SK-N-SH (cell line): ENCODE data around the gene FAM20C.

ENCODE experiments used
- CTCF ChIP-seq: fragments of 200-600 bp; sonication (generic); IDR thresholded peaks from 2 replicates; pipeline ENCODE4 v1.6.1; 2017; ENCODE audit warnings: antibody characterized with exemption, mild to moderate bottlenecking, moderate library complexity
- FOSL2 ChIP-seq: IDR thresholded peaks from 2 replicates; pipeline ENCODE4 v1.4.0; 2012; ENCODE audit warnings: low read depth, mild to moderate bottlenecking, moderate library complexity, borderline replicate concordance
- MAX ChIP-seq: IDR thresholded peaks from 2 replicates; pipeline ENCODE4 v1.4.0; 2012; ENCODE audit warnings: low read depth
- REST ChIP-seq: IDR thresholded peaks from 2 replicates; pipeline ENCODE4 v1.6.1; 2012; ENCODE audit warnings: mild to moderate bottlenecking, low read depth, low read length, moderate library complexity
- USF2 ChIP-seq: fragments of 150-350 bp; IDR thresholded peaks from 2 replicates; pipeline ENCODE4 v1.6.1; 2017; ENCODE audit warnings: antibody characterized with exemption, low read length, low read depth, borderline replicate concordance

GRCh38 chr7:255038-255435 is 62.7 kb downstream of the FAM20C start:
- TF ChIP-seq CTCF (no peak), REST (no peak), MAX (no peak), FOSL2 (no peak), USF2 (no peak)
